GM18508 (cell line): ENCODE data around the gene CTBP2.
"Not testable (repeated sequence)": the region's sequence is repeated elsewhere in the genome, so short reads cannot be mapped to it uniquely, and the experiment has no call there.

ENCODE experiments used
- ATAC-seq: cut with Tn5 transposase; IDR thresholded peaks from one replicate; pipeline ENCODE4 v1.9.1; 2021; ENCODE audit warnings: moderate number of reproducible peaks; ENCODE audit not compliant: insufficient read depth, unreplicated experiment

CTBP2 gene

DNA sequence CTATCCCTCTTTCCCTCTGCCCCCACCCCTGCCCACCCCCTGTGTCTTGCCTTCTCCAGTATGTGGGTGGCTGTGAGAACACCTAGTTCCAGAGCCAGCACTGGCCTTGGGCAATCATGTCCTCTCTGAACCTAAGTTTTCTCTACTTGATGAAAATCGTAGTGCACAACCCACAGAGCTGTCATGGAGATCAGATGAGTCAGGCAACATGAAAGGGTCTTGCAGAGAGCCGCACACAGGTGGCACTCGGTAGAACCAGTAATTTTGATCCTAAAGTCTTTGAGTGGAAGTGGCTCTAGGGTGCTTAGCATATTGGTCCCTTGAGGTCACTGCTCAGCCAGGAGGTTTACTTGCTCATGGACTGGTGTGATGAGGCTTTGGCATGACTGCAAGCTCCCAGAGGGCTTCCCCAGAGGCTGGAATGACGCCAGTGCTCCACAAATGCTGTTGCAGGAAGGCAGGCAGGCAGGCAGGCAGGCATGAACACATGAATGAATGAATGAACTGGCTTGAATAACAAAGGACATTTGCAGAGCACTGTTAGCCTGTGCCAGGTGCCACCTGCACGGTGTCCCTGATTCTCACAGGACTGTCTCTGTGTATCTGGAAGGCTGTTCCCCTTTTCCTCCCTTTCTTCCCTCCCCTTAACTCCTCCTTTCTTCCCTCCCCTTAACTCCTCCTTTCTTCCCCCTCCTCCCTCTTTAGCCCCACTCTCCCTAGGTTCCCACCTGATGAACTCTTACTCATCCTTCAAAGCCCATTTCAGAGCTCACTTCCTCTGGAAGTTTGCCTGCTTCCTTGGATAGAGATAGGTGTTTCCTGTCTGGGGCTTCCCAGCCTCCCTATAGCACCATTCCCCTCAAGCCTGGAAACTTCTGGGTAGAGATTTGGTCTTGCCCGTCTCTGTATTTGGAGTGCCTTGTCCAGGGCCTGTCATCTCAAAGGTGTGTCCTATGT, 27.2 kb upstream of the CTBP2 start:
- ATAC-seq, result no peak

DNA sequence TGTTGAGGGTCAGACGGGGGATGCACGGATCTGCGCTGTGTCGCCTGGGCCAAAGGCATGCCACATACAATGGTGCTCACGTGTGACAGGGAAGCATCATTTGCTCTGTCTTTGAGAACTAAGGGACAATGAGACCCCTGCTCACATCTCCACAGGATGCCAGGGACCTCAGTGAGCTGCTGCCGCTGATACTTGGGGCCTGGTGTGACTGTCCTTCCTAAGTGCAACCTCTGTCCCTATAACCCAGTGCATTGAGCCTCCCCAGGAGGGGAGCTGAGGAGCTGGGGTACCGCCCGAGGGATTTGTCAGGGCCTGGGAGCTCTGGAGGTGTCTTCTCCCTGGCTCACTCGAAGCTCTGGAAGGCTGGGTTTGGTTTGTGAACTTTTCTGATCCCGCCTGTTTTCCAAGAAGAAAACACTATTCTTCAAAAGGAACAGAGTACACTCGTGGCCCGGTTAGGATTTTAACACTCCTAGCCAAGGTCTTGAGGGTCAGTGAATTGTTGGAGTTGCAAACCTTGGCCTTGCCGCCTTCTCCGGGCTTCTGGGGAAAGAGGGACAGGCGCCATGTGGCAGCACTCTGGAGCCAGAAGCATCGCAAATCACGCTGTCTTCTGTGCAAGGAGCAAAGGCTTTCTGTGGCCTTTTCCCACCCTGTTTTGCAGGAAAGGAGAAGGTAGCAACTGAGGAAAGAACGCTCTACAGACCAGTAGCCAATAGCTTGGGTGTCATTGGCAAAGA, 26.2 kb upstream of the CTBP2 start:
- ATAC-seq, result no peak

DNA sequence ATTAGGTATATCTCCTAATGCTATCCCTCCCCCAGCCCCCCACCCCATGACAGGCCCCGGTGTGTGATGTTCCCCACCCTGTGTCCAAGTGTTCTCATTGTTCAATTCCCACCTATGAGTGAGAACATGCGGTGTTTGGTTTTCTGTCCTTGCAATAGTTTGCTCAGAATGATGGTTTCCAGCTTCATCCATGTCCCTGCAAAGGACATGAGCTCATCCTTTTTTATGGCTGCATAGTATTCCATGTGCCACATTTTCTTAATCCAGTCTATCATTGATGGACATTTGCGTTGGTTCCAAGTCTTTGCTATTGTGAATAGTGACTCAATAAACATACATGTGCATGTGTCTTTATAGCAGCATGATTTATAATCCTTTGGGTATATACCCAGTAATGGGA, 18.7 kb upstream of the CTBP2 start:
- not testable (repeated sequence) for ATAC-seq

- no peak for ATAC-seq
These were observed 17.6 kb upstream of the CTBP2 start for GRCh38 chr10:125177641-125178640.

GRCh38 chr10:125175807-125176206, 15.4 kb upstream of the CTBP2 start:
- no peak for ATAC-seq

DNA sequence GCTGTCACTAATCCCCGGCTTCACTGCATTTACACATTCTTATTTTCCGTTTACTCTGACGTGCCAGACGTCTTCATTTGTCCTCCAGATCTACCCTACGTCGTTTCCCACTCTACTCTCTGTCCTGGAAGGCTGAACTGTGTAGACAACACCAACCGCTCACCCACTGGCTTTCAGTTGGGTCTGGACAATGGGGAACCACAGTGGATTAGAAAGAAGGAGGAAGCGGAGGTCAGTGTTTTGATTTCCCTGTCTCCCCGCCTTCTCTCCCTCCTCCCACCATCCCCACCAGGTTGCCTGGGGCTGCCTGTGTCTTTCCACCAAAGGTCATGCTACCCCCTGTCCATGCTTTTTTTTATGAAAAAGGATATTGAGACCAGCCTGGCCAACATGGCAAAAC, 14.0 kb upstream of the CTBP2 start:
- no peak for ATAC-seq

GRCh38 chr10:125172694-125173093, 12.3 kb upstream of the CTBP2 start:
- no peak for ATAC-seq

DNA sequence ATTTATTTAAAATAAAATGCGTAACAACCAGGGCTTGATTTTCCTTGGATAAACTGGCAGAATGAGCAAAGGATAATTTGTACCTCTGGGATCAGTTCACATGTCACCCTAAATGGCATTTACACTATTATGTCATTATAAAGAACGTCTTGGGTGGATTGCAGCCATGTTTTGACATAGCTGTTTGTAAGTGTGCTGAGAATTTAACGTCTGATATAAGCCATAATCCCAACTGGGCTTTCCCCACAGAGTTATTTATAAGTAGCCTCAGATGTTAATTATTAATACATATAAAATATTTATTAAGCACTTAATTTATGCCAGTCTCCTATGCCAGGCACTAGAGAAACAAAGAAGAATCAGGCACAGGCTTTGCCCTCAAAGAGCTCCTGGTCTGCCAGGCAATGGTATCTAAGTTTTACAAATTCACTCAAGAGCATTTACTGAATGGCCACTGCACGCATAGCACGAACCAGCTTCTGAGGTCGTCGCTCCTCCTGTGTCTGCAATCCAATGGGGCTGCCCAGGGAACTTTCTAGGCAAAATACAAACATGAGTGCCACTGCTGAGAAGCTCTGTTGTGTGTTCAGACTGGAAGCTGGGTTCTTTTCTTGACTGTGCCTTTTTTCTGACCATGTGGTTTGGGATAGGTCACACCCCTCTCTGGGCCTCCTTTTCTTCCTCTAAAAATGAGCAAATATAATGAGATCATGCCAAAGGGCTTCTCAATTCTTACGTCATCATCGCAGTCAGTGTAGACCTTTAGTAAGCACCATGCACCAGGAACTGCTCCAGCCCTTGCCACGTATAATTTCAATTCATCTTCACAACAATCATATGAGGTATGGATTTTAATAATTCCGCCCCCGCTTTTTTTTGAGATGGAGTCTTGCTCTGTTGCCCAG, 11.3 kb upstream of the CTBP2 start:
- ATAC-seq, result no peak

DNA sequence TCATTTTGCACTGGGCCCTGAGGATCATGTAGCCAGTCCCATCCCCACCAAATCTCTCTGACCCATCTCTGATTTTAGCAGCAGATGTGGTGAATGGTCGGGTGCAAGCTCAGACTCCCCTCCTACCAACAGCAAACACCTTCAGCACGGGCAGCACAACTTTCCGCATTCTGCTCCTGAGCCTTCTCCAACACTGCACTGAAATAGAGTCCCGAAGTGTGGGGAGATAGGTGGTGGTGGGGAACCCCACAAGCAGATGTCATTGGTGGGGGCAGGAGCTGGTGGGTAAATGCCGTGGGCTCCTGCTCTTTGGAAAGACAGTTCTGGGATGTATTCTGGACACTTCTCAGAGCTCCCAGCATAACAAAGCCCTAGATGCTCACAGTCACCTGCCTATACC, 9.6 kb upstream of the CTBP2 start:
- ATAC-seq, result no peak

- ATAC-seq, result no peak
These were observed 8.9 kb upstream of the CTBP2 start for GRCh38 chr10:125169279-125169678.

- ATAC-seq, result no peak
These were observed 6.3 kb upstream of the CTBP2 start for GRCh38 chr10:125166658-125167057.

- ATAC-seq, result no peak
These were observed 5.5 kb upstream of the CTBP2 start for GRCh38 chr10:125165584-125166573.

- no peak for ATAC-seq
These were observed 4.1 kb upstream of the CTBP2 start for GRCh38 chr10:125164421-125164820.

GRCh38 chr10:125163803-125164202, 3.4 kb upstream of the CTBP2 start:
- no peak for ATAC-seq

DNA sequence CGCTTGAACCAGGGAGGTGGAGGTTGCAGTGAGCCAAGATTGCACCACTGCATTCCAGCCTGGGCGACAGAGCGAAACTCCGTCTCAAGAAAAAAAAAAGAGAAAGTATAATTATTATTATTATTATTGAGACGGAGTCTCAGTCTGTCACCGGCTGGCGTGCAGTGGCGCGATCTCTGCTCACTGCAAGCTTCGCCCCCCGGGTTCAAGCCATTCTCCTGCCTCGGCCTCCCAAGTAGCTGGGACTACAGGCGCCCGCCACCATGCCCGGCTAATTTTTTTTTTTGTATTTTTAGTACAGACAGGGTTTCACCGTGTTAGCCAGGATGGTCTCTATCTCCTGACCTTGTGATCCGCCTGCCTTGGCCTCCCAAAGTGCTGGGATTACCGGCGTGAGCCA, 2.9 kb upstream of the CTBP2 start:
- not testable (repeated sequence) for ATAC-seq

- no peak for ATAC-seq
These were observed 2.0 kb upstream of the CTBP2 start for GRCh38 chr10:125162120-125162931.

GRCh38 chr10:125161707-125162119, 1.4 kb upstream of the CTBP2 start:
- ATAC-seq, result no peak
